ENCODE data around the gene SMYD2.

Gene SMYD2

GRCh38 chr1:214383381-214384372, 102.7 kb downstream of the SMYD2 start:
- DNase-seq (ENCODE audit: insufficient read length, low spot score), result no peak
- FAIRE-seq, result no peak
- no peak for TF ChIP-seq POLR2A (IDR thresholded peaks at IDR 0.05; ENCODE audit: low read depth, low read length)

- DNase-seq (ENCODE audit: insufficient read length, low spot score) (no peak), FAIRE-seq (no peak)
- TF ChIP-seq POLR2A (IDR thresholded peaks at IDR 0.05; ENCODE audit: low read depth, low read length), result no peak
These were observed 103.6 kb downstream of the SMYD2 start for GRCh38 chr1:214384373-214385079.

- FAIRE-seq (no peak), DNase-seq (ENCODE audit: insufficient read length, low spot score) (no peak)
- no peak for TF ChIP-seq POLR2A (IDR thresholded peaks at IDR 0.05; ENCODE audit: low read depth, low read length)
These were observed 104.5 kb downstream of the SMYD2 start for GRCh38 chr1:214385428-214385827.

GRCh38 chr1:214386333-214386732, 105.4 kb downstream of the SMYD2 start:
- FAIRE-seq (no peak), DNase-seq (ENCODE audit: insufficient read length, low spot score) (no peak)
- no peak for TF ChIP-seq POLR2A (IDR thresholded peaks at IDR 0.05; ENCODE audit: low read depth, low read length)

Data from H54 (cell line).